HG02840 (cell line): ENCODE measurements around the gene SLC35A1.

Source experiments
- ATAC-seq: cut with Tn5 transposase; IDR thresholded peaks from one replicate; pipeline ENCODE4 v1.9.1; 2021; ENCODE audit warnings: mild to moderate bottlenecking, moderate library complexity, moderate number of reproducible peaks; ENCODE audit not compliant: unreplicated experiment, low FRiP score

Gene SLC35A1

DNA sequence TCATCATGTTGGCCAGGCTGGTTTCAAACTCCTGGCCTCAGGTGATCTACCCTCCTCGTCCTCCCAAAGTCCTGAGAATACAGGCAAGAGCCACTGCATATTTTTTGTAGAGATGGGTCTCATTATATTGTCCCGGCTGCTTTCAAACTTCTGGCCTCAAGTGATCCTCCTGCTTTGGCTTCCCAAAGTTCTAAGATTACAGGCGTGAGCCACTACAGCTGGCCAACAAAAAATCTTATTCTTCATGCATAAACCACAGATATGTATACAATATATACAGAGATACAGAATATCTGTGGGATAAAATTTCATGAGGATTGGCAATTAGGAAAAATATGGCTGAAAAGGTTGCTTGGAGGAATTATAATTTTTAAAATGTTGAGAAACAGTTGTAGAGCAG lies 49.9 kb downstream of the SLC35A1 start:
- ATAC-seq = no peak

DNA sequence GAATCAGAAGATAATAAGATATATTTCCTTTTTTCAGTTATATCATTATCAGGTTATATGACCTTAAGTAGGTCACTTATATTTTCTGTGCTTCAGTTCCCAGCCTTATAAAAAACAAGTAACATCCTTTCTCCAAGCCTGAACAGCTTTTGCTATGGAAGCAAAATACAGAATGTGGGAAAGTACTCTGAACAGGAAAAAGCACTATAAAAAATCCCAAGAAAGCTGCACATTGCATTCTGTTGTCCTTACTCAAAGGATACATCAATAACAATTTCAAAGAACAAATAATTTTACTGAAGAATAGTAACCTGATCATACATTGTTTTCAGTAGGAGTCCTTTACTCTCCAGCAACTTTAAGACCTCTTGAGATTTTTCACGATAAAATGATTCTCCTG lies 56.4 kb downstream of the SLC35A1 start:
- no peak for ATAC-seq

DNA sequence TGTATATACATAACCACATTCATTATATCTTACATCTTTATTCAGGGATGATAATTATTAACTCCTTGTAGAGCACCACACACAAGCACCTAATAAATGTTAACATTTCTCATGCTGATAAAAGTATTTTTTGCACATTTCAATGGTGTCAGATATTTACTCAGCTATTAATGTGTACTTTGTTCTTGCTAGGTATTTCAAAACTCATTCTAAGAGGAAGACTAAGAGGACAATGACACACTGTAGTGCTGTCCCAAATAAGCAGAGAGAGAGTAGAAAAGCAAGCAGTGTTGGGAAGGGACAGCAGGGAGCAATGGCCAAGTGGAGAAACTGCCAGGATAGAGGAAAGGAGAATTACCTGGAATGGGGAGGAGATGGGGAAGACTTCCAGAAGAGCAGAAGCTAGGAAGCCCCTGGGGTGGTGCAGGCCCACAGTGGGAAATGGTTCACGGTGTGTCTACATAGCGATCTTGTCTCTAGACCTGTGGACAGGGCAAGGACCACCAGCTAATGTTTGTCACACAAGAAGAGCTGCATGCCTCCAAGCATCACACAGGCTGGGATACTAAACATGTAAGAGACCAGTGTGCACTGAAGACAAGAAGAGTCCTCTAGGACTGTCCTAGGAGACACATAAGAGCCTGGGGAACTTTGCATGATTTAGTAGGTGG lies 61.7 kb downstream of the SLC35A1 start:
- ATAC-seq = no peak

DNA sequence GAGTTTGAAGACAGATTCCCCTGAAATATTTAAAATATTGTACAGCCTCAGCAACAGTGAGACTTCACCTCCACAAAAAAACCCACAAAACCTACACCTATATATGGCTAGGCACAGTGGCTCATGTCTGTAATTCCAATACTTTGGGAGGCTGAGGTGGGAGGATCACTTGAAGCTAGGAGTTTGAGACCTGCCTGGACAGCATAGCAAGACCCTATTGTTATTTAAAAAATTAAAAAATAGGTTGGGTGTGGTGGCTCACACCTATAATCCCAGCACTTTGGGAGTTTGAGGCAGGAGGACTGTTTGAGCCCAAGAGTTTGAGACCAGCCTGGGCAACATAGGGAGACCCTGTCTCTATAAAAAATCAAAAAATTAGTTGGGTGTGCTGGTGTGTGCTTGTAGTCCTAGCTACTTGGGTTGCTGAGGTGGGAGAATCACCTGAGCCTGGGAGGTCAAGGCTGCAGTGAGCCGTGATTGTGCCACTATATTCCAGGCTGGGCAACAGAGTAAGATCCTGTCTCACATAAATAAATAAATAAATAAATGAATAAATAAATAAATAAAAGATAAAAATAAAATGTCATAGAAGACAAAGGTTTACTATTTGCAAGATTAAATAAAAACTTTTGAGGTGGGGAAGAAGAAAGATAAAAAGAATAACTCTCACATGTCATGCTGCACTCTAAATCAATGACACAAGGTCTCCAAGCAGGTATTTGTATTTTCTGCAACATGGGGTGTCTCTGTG lies 65.9 kb downstream of the SLC35A1 start:
- no peak for ATAC-seq

DNA sequence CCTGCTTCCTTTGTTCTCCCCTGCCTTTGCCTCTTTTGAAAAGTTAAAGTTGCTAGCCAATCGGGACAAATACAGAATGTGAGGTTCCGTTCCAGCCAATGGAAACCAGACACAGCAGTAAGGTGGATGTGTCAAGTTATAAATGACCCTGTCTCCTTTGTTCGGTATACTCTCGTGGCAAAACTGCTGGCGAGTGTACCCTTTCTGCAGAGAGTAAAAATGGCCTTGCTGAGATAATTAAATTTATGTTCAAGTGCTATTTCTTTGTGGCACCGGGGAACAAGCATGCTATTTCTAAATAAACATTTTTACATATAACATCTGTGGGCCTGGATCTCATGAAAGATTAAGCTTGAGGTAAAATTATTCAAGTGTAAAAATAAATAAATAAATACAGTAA lies 66.8 kb downstream of the SLC35A1 start:
- no peak for ATAC-seq

DNA sequence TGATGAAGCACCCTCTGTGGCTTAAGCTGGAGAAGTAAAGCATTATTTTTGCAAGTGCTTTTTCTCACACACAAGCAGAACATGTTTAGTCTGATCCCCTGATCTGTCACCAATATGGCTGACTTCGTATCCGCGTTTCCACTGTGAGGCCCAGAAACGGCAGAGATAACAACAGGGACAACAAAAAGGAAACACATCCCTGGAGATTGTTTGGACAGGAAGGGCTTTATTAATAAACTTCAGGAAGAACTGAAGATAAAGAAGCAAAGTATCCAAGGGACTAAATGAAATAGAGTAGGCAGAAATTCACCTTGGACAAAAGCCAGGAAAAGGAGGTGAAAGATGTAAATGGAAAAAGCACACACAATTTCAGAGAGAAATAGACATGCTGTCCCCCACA lies 67.8 kb downstream of the SLC35A1 start:
- no peak for ATAC-seq

DNA sequence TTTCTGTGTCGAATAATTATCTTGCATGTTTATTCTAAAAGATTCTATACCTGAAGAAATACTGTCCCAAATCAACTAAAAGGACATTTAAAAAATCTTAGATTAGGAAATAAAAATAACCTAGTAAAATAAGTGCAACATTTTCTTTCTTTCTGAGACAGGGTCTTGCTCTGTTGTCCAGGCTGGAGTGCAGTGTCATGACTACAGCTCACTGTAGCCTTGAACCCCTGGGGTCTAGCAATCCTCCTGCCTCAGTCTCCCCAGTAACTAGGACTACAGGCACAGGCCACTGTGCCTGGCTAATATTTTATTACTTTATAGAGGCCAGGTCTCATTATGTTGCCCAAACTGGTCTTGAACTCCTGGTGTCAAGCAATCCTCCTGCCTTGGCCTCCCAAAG lies 68.3 kb downstream of the SLC35A1 start:
- ATAC-seq = no peak

DNA sequence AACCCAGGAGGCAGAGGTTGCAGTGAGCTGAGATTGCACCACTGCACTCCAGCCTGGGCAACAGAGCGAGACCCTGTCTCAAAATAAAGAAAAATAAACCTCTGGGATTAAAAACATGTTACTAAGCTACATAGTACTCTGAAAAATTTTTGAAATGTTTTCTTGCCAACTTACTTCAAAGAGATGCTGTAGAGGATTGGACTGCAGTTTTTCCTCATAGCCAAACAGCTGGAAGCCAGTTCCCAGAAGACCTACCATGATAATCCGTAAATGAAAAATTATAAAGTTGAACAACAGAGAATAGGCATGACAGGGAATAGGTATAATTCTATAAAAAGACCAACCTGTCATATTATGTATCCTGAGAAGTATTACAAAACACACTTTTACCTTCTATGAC lies 69.0 kb downstream of the SLC35A1 start:
- ATAC-seq = no peak

DNA sequence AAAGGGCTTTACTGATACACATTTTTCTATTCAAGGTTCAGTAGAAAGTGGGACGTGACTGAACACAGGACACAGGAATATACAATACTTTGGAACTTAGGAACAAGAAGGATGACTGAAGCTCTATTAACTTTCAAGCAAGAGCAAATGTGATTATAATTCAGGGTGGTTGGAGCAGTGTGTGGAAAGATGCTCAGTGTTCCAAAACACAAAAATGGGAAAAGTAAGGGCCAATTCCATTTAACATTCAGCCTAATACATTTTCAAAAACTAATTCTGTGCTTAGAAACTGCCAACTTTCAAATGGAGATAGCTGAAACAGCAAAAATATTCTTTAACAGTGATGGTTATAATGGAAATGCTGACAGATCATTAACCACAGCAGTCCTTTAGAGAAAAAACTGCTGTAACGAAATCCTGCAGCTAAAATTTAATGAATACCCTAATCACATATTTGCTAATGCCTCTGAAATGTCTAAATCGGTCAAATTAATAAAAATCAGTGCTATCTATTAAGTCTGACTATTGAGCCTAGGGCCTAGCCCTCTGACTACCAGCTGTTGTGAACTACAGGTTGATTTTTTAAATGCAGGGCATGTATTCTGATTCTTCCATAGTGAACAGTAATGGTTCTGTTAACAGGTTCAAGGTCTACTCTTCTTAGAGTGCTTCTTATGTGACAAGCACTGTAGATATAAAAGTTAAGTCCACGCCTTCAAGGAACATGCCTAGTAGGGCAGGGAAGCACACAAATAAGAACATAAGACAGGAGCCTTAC lies 71.1 kb downstream of the SLC35A1 start:
- no peak for ATAC-seq

DNA sequence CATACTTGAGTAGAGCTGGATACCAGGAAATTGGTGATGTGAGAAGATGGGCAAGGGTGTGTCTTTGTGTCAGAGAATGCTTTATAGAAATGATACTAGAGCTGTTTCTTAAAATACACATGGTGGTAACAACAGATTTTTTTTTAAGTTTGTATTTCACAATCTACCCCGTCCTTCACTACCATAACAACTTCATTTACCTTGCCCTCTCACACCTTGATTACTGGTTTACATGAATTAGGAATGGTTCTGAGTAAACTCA lies 71.6 kb downstream of the SLC35A1 start:
- ATAC-seq = no peak

DNA sequence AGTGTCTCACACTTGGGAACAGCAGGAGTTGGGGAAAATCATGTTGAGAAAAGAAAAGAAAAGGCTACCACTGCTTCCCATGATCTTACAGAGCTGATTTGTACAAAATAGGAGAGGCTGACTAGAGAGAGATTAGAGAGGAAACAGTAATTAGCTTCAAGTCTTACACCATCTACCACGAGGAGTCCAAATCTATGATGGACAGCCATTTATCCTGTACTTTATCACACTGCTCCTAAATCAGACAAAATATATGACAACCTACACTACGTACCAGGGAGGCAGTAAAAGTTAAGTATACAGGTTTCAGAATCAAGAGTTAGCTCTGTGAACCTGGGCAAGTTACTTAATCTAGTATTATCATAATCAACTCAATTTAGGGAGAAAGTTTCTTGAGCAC lies 79.0 kb downstream of the SLC35A1 start:
- no peak for ATAC-seq

DNA sequence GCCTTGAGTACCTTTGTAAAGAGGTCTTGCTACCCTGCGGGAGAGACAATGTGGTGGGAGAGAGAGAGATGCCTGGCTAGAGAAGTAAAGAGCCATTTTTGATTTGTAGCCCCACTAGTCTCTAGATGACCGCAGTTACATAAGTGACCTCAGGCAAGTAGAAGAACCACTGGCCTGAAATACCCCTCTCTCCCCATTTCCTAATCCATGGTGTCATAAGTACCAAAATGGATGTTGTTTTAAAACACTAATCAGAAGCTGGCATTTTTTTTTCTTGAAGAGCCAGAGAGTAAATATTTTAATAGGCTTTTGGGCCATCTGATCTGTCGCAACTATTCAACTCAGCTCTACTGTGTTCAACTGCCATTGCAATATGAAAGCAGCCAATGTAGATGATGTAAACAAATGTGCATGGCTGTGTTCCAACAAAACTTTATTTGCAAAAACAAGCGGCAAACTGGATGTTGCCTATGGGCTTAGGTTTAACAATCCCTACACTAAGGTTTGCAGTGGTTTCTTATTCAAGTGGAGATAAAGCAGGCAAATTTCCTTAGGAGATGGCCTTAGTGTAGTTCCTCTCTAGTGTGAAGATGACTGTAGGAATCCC lies 80.5 kb downstream of the SLC35A1 start:
- ATAC-seq = no peak

DNA sequence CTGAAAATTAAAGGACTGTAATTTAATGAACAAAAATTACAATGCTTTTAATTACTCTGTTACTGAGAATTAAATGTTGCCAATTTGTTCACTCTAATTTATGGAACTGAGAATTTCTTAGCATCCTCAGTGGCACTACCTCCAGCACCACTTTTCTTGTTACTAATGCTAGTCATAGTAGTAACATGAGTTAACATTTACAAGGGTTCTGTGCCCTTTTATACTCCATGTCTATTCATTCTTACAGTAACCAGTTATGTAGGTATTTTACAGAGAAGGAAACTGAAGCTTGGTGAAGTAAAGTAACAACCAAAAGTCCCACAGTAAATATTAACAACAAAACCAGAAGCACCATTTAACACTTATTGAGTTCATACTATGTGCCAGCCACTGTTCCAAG lies 82.7 kb downstream of the SLC35A1 start:
- no peak for ATAC-seq

DNA sequence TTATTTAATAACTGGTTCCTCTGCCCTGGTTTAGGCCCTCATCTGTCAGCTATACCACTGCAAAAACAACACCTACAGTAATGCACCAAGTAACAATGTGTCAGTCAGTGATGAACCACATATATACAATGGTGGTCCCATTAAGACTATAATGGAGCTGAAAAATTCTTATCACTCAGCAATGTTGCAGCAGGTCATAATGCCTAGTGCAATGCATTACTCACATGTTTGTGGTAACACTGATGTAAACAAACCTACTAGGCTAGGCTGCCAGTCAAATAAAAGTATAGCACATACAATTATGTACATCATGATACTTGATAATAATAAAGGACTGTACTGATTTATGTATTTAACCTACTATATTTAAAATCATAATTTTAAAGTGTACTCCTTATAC lies 85.7 kb downstream of the SLC35A1 start:
- ATAC-seq = no peak

DNA sequence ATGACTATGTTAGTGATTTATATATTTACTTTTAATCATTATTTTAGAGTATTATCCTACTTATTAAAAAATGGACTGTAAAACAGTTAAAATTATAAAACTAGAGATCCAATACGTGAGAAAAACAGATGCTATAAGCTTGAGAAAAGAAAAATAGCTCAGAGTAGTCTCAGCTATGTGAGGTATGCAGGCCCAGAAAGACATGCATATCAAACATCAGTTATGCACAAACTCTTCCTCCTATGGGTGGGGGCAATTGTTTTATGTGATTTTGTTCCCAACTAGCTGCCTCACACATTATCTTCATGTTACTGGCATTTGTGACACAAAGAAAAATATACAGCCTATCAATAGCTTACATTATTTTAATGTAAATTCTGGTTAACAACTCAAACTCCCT lies 88.2 kb downstream of the SLC35A1 start:
- no peak for ATAC-seq
